GM23248 (cell line): Measurements from ENCODE around the gene DYNLT5. TPM values are rescaled to one million over a fixed set of nuclear protein-coding genes. Genes with fewer than 3 reads are reported as not detected.
A peak's percentile ranks its signal among the peaks of the same experiment; 100 is the strongest.

ENCODE experiments used
- DNase-seq: peaks from one replicate; pipeline ENCODE4 v3.0.0-alpha.2; 2015
- H2AFZ ChIP-seq: fragments of 200-600 bp; sonication (generic); 2 replicates; pipeline ENCODE4 v1.6.1; 2016; ENCODE audit warnings: antibody characterized with exemption
- H3F3A ChIP-seq: fragments of 200-600 bp; sonication (generic); 2 replicates; pipeline ENCODE4 v1.6.1; 2016; ENCODE audit warnings: mild to moderate bottlenecking, antibody characterized with exemption, mixed run types; ENCODE audit not compliant: insufficient read depth
- H3K27ac ChIP-seq: fragments of 200-600 bp; sonication (generic); 2 replicates; pipeline ENCODE4 v1.5.1; 2016; ENCODE audit warnings: mild to moderate bottlenecking
- H3K27me3 ChIP-seq: fragments of 200-600 bp; sonication (generic); replicated peaks from 2 replicates; pipeline ENCODE4 v1.6.1; 2016; ENCODE audit warnings: mild to moderate bottlenecking; ENCODE audit not compliant: insufficient read depth
- H3K36me3 ChIP-seq: fragments of 200-600 bp; sonication (generic); 2 replicates; pipeline ENCODE4 v1.6.1; 2016; ENCODE audit warnings: low read depth, mild to moderate bottlenecking
- H3K4me1 ChIP-seq: fragments of 200-600 bp; sonication (generic); 2 replicates; pipeline ENCODE4 v1.6.1; 2016; ENCODE audit warnings: mild to moderate bottlenecking; ENCODE audit not compliant: insufficient read depth
- H3K4me2 ChIP-seq: fragments of 200-600 bp; sonication (generic); one replicate; pipeline ENCODE4 v1.6.1; 2016; ENCODE audit warnings: mild to moderate bottlenecking; ENCODE audit not compliant: unreplicated experiment
- H3K4me3 ChIP-seq: fragments of 200-600 bp; sonication (generic); 2 replicates; pipeline ENCODE4 v1.5.1; 2016; ENCODE audit warnings: mild to moderate bottlenecking
- H3K79me2 ChIP-seq: fragments of 200-600 bp; sonication (generic); 2 replicates; pipeline ENCODE4 v1.6.1; 2016; ENCODE audit warnings: mild to moderate bottlenecking; ENCODE audit not compliant: insufficient read depth
- H3K9ac ChIP-seq: fragments of 200-600 bp; sonication (generic); 2 replicates; pipeline ENCODE4 v1.6.1; 2016; ENCODE audit warnings: mild to moderate bottlenecking
- H3K9me2 ChIP-seq: fragments of 200-600 bp; sonication (generic); 2 replicates; pipeline ENCODE4 v1.6.1; 2016; ENCODE audit warnings: mixed run types, mild to moderate bottlenecking, moderate library complexity; ENCODE audit not compliant: insufficient read depth
- H3K9me3 ChIP-seq: fragments of 200-600 bp; sonication (generic); one replicate; pipeline ENCODE4 v1.6.1; 2017; ENCODE audit warnings: low read depth
- H4K20me1 ChIP-seq: fragments of 200-600 bp; sonication (generic); 2 replicates; pipeline ENCODE4 v1.6.0; 2016; ENCODE audit not compliant: insufficient read depth
- EZH2 ChIP-seq: fragments of 200-600 bp; sonication (generic); IDR thresholded peaks from 2 replicates; pipeline ENCODE4 v1.6.1; 2018; ENCODE audit warnings: antibody characterized with exemption, mild to moderate bottlenecking; ENCODE audit not compliant: insufficient read depth, poor library complexity, severe bottlenecking
- EZH2phosphoT487 ChIP-seq: fragments of 200-600 bp; sonication (generic); IDR thresholded peaks from 2 replicates; pipeline ENCODE4 v1.6.1; 2018; ENCODE audit warnings: antibody characterized with exemption, moderate library complexity, mild to moderate bottlenecking, low read depth; ENCODE audit not compliant: insufficient read depth
- WGBS, 2 experiments: methylation state at CpG; one replicate each; pipeline ENCODE4 v1.1.6; 2015 to 2017; ENCODE audit warnings: low lambda C conversion rate in 2 of 2, low coverage in 1 of 2; ENCODE audit errors: missing lambda C conversion rate in 2 of 2; 5-methylcytosine and 5-hydroxymethylcytosine counted together
- in situ Hi-C: fragments of 300-500 bp; cut with MboI; formaldehyde crosslinking; loops from 2 replicates; pipeline ENCODE4 v1.15.0; 2020
- polyA plus RNA-seq: library from polyadenylated mRNA; unstranded; fragments of >200 nt; fragmentation: Nextera tagmentation; extraction: Ambion mirVana; gene quantifications from 2 replicates; pipeline ENCODE4 v1.2.1, GENCODE V29; 2016
- total RNA-seq: library from RNA; depleted of rRNA; stranded (reverse); fragments of >200 nt; shearing (Covaris generic); gene quantifications from 2 replicates; pipeline ENCODE4 v1.2.3, GENCODE V29; 2014

Gene DYNLT5
- total and polyA plus RNA-seq, 2 experiments from 2014 or later: 2.3 to 3.0 TPM

- no peaks in the 10 kb centered on the region for H4K20me1 ChIP-seq
- TF ChIP-seq EZH2phosphoT487 (no peak), EZH2 (no peak)
- peaks cover 18% of the 10 kb centered on the region for H3F3A ChIP-seq
- WGBS, 2 experiments: 36 to 47% methylated on average over 6 of the region's 6 CpGs
- no peak overlapping the region for H3K4me2 ChIP-seq
- no peak overlapping the region for H2AFZ ChIP-seq
- no peak overlapping the region for H3K27ac ChIP-seq
- H3K9me2 ChIP-seq: no peaks in the 10 kb centered on the region
- in situ Hi-C loops: loop anchor here (25.0 kb wide), 1 partner anchor 767 kb away; no protein-coding TSS in a partner anchor
- no peak overlapping the region for H3K9ac ChIP-seq
- H3K4me1 ChIP-seq: peaks cover 40% of the 10 kb centered on the region
- H3K79me2 ChIP-seq: no peaks in the 10 kb centered on the region
- DNase-seq: no peak
- no peaks in the 10 kb centered on the region for H3K36me3 ChIP-seq
- H3K4me3 ChIP-seq: no peak overlapping the region
- no peaks in the 10 kb centered on the region for H3K27me3 ChIP-seq
- H3K9me3 ChIP-seq: no peaks in the 10 kb centered on the region
These were observed 23.1 kb upstream of the DYNLT5 start for GRCh38 chr1:66729119-66729518.

DNA sequence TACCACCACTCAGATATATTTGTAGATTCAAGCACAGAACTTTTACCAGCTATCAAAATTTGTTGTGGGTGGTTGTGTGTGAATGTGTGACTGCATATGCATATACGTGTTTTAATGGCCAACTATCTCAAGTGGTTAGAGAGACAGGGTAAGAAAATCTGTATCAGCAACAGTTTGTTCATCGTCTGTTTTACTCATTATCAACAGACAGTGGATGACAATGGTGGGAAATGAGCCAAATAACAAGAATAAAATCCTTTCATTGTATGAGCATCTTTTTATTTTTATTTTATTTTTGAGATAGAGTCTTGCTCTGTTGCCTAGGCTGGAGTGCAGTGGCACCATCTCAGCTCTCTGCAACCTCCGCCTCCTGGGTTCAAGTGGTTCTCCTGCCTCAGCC is 22.7 kb upstream of the DYNLT5 start:
- TF ChIP-seq EZH2 (no peak), EZH2phosphoT487 (no peak)
- H3K36me3 ChIP-seq: no peaks in the 10 kb centered on the region
- DNase-seq: no peak
- no peaks in the 10 kb centered on the region for H3K79me2 ChIP-seq
- H4K20me1 ChIP-seq: no peaks in the 10 kb centered on the region
- no peaks in the 10 kb centered on the region for H3K9me3 ChIP-seq
- no peak overlapping the region for H3K4me3 ChIP-seq
- H2AFZ ChIP-seq: no peak overlapping the region
- H3K9me2 ChIP-seq: no peaks in the 10 kb centered on the region
- no peak overlapping the region for H3K4me2 ChIP-seq
- no peak overlapping the region for H3K27ac ChIP-seq
- peaks cover 18% of the 10 kb centered on the region for H3F3A ChIP-seq
- in situ Hi-C loops: loop anchor here (25.0 kb wide), 1 partner anchor 767 kb away; no protein-coding TSS in a partner anchor
- H3K9ac ChIP-seq: no peak overlapping the region
- 86 to 89% methylated on average over 3 of the region's 3 CpGs for WGBS, 2 experiments
- H3K4me1 ChIP-seq: peaks cover 40% of the 10 kb centered on the region
- no peaks in the 10 kb centered on the region for H3K27me3 ChIP-seq

- Histone ChIP-seq H3F3A (peaks cover 18% of the 10 kb centered on the region), H4K20me1 (no peaks in the 10 kb centered on the region), H3K9ac (no peak overlapping the region), H2AFZ (no peak overlapping the region), H3K36me3 (no peaks in the 10 kb centered on the region), H3K4me2 (no peak overlapping the region), H3K79me2 (no peaks in the 10 kb centered on the region), H3K4me1 (peaks cover 40% of the 10 kb centered on the region), H3K9me3 (no peaks in the 10 kb centered on the region), H3K9me2 (no peaks in the 10 kb centered on the region), H3K27ac (no peak overlapping the region), H3K4me3 (no peak overlapping the region), H3K27me3 (no peaks in the 10 kb centered on the region)
- TF ChIP-seq EZH2phosphoT487: no peak
- no peak for TF ChIP-seq EZH2
- 94 to 100% methylated on average over 2 of the region's 2 CpGs for WGBS, 2 experiments
- in situ Hi-C loops: loop anchor here (25.0 kb wide), 1 partner anchor 768 kb away; no protein-coding TSS in a partner anchor
- DNase-seq: no peak
These were observed 21.8 kb upstream of the DYNLT5 start for GRCh38 chr1:66730462-66730861.

DNA sequence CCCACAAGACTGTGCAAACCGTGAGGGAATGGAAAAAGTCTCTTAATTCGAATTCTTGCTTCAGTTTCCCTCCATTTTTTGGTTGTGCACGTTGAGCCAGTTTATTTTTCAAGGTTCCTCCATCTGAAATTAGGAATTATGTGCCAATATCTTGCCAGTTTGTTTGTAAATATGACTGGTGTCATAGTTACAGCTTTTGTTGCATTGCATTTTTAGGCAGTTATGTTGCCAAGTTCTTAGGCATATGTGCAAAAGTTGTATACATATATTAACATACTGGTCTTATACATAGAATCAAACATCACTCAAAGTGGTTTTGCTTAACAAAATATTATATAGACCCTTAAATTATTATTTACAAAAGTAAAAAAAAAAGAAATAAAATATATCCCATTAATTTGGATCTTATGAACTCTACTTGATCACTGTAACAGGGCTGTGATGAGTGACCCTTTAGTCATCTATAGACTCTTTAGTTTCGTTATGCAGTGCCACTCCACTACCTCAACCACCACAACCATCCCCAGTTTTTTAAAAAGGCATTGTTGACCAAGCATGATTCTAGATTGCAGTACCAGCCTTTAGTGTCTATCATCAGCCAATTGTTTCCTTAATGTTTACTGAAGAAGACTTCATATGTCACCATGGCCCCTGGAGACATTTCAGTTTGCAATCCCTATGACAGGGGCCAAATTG is 20.9 kb upstream of the DYNLT5 start:
- 57 to 59% methylated on average over 4 of the region's 4 CpGs for WGBS, 2 experiments
- in situ Hi-C loops: loop anchor here (25.0 kb wide), 1 partner anchor 769 kb away; no protein-coding TSS in a partner anchor
- H3K27ac ChIP-seq: no peak overlapping the region
- H3K4me3 ChIP-seq: no peak overlapping the region
- peak; percentile 30 for DNase-seq
- H3K9me2 ChIP-seq: no peaks in the 10 kb centered on the region
- no peaks in the 10 kb centered on the region for H3K9me3 ChIP-seq
- H4K20me1 ChIP-seq: no peaks in the 10 kb centered on the region
- TF ChIP-seq EZH2 (no peak), EZH2phosphoT487 (no peak)
- peaks cover 35% of the 10 kb centered on the region for H3K4me1 ChIP-seq
- no peak overlapping the region for H3K9ac ChIP-seq
- H2AFZ ChIP-seq: no peak overlapping the region
- no peaks in the 10 kb centered on the region for H3K27me3 ChIP-seq
- peaks cover 18% of the 10 kb centered on the region for H3F3A ChIP-seq
- no peaks in the 10 kb centered on the region for H3K36me3 ChIP-seq
- no peaks in the 10 kb centered on the region for H3K79me2 ChIP-seq
- H3K4me2 ChIP-seq: no peak overlapping the region
